HG03097 (cell line): ENCODE measurements around the gene STX5.
"Not testable (repeated sequence)": the region's sequence is repeated elsewhere in the genome, so short reads cannot be mapped to it uniquely, and the experiment has no call there.

Experiments used
- ATAC-seq: cut with Tn5 transposase; IDR thresholded peaks from one replicate; pipeline ENCODE4 v1.9.1; 2021; ENCODE audit not compliant: unreplicated experiment, low FRiP score

The STX5 gene

GRCh38 chr11:62788991-62789390 lies 42.9 kb downstream of the STX5 start:
- ATAC-seq, result no peak

- peak; percentile 56 for ATAC-seq
These were observed 44.7 kb downstream of the STX5 start, which contains the start of gene TMEM179B for GRCh38 chr11:62787005-62787759. TSS of gene TMEM179B (plus strand) at chr11:62787402. CDS start at chr11:62787432, 30 bp downstream.

- peak; percentile 55 for ATAC-seq
These were observed 45.4 kb downstream of the STX5 start for GRCh38 chr11:62786318-62787004.

- ATAC-seq, result no peak
These were observed 49.1 kb downstream of the STX5 start for GRCh38 chr11:62782753-62783152.

- ATAC-seq, result no peak
These were observed 53.4 kb downstream of the STX5 start for GRCh38 chr11:62778441-62778840.

GRCh38 chr11:62777389-62777788 lies 54.5 kb downstream of the STX5 start:
- no peak for ATAC-seq

GRCh38 chr11:62775646-62776045 lies 56.2 kb downstream of the STX5 start:
- ATAC-seq, result no peak

- no peak for ATAC-seq
These were observed 57.4 kb downstream of the STX5 start for GRCh38 chr11:62774407-62774806.

- peak; percentile 69 for ATAC-seq
These were observed 60.5 kb downstream of the STX5 start, which contains the start of gene TAF6L for GRCh38 chr11:62771144-62772021. TSS of gene TAF6L (plus strand) at chr11:62771396. CDS start at chr11:62775784, 4,388 bp downstream.

- ATAC-seq, result peak; percentile 12
These were observed 61.1 kb downstream of the STX5 start for GRCh38 chr11:62770778-62771143.

- not testable (repeated sequence) for ATAC-seq
These were observed 71.0 kb downstream of the STX5 start for GRCh38 chr11:62760867-62761227.

GRCh38 chr11:62757846-62758788 lies 73.7 kb downstream of the STX5 start:
- no peak for ATAC-seq
